Measurements from ENCODE around the gene PPARG. TPM values are rescaled to one million over a fixed set of nuclear protein-coding genes. Genes with fewer than 3 reads are reported as not detected.
A peak's percentile ranks its signal among the peaks of the same experiment; 100 is the strongest.

PPARG gene
- total and polyA plus RNA-seq, 4 donors: 8.3 to 41.4 (median 26.2) TPM

DNA sequence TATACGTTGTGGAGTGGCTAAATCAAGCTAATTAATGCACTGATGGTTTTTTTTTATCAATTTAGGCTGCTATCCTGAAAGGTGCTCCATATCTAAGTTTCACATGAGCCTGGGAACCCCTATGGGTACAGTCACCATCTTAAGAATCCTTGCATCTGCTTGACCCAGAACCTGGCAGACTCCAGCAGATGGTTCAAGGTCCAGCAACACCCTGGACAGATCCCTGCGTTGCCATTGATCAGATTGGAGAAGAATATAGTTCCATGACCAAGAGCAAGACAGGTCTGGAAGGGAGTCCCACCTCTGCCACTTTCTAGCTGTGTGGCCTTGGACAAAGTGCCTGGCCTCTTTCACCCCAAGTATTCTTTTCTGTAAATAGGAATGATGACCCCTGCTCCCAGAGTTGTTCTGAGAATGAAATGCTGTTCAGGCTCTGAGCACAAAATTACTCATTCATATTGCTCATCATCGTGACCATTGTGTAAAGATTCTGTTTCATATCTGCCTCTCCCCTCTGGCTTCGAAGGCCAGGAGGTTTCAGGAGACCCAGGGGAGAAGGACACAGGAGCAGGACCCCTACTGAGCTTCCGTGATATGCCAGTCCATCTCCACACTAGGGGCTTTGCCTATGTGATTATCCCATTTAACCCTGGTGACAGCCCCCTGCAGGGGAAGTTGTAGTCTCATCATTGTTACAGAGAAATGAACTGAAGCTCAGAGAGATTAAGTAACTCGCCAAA, 165.4 kb downstream of the PPARG start:
- no peaks in the 10 kb centered on the region for H3K9me3 ChIP-seq (ENCODE audit: control insufficient read depth in 4 of 4, insufficient read depth in 3 of 4, low read length in 3 of 4)
- TF ChIP-seq, protein P1, sequence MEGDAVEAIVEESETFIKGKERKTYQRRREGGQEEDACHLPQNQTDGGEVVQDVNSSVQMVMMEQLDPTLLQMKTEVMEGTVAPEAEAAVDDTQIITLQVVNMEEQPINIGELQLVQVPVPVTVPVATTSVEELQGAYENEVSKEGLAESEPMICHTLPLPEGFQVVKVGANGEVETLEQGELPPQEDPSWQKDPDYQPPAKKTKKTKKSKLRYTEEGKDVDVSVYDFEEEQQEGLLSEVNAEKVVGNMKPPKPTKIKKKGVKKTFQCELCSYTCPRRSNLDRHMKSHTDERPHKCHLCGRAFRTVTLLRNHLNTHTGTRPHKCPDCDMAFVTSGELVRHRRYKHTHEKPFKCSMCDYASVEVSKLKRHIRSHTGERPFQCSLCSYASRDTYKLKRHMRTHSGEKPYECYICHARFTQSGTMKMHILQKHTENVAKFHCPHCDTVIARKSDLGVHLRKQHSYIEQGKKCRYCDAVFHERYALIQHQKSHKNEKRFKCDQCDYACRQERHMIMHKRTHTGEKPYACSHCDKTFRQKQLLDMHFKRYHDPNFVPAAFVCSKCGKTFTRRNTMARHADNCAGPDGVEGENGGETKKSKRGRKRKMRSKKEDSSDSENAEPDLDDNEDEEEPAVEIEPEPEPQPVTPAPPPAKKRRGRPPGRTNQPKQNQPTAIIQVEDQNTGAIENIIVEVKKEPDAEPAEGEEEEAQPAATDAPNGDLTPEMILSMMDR (IDR thresholded peaks at IDR 0.05; ENCODE audit: control extremely low read depth, extremely low read depth): no peak
- H3K4me3 ChIP-seq: no peak overlapping the region
- no peak for ATAC-seq (ENCODE audit: insufficient read depth, low FRiP score)
- peak overlapping the region in 1 of 2 donors; percentile 34 for H3K27ac ChIP-seq (ENCODE audit: low read depth in 1 of 2, low read length in 1 of 2)
- H3K27me3 ChIP-seq (ENCODE audit: control insufficient read depth in 3 of 3, insufficient read depth in 3 of 3, low read length in 2 of 3): no peaks in the 10 kb centered on the region
- H3K4me1 ChIP-seq (ENCODE audit: control insufficient read depth in 5 of 5, insufficient read depth in 5 of 5, low read length in 5 of 5): peaks cover 0 to 3% (median 0%) of the 10 kb centered on the region in 5 donors
- no peak overlapping the region for H3K9ac ChIP-seq (ENCODE audit: insufficient read depth in 1 of 2, low read length in 2 of 2)
- no peak for DNase-seq
- 76 to 82% methylated on average over 6 of the region's 6 CpGs for WGBS, 2 donors
- H3K36me3 ChIP-seq (ENCODE audit: control insufficient read depth in 4 of 4, insufficient read depth in 4 of 4, low read length in 4 of 4): no peaks in the 10 kb centered on the region

DNA sequence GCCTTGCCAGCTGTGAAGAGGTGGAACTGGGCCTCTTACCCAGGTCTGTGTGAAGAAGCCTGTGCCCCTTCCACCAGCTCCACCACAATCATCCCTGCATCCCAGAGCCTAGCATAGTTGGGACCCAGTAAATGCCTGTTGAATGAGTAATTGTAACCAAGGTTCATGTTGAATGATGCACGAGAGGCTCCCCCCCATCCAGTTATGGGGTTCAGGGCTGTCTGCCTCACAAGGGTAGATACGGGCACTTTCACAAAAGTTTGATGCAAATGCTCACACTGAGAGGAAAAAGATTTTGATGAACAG, 165.9 kb downstream of the PPARG start:
- Histone ChIP-seq H3K27ac (ENCODE audit: low read depth in 1 of 2, low read length in 1 of 2) (no peak overlapping the region), H3K9ac (ENCODE audit: insufficient read depth in 1 of 2, low read length in 2 of 2) (no peak overlapping the region), H3K4me1 (ENCODE audit: control insufficient read depth in 5 of 5, insufficient read depth in 5 of 5, low read length in 5 of 5) (peaks cover 0 to 3% (median 0%) of the 10 kb centered on the region in 5 donors), H3K9me3 (ENCODE audit: control insufficient read depth in 4 of 4, insufficient read depth in 3 of 4, low read length in 3 of 4) (no peaks in the 10 kb centered on the region), H3K36me3 (ENCODE audit: control insufficient read depth in 4 of 4, insufficient read depth in 4 of 4, low read length in 4 of 4) (no peaks in the 10 kb centered on the region), H3K4me3 (no peak overlapping the region), H3K27me3 (ENCODE audit: control insufficient read depth in 3 of 3, insufficient read depth in 3 of 3, low read length in 2 of 3) (no peaks in the 10 kb centered on the region)
- 86 to 94% methylated on average over 2 of the region's 2 CpGs for WGBS, 2 donors
- ATAC-seq (ENCODE audit: insufficient read depth, low FRiP score) (no peak), DNase-seq (no peak)
- TF ChIP-seq, protein P1 (IDR thresholded peaks at IDR 0.05; ENCODE audit: control extremely low read depth, extremely low read depth): no peak

DNA sequence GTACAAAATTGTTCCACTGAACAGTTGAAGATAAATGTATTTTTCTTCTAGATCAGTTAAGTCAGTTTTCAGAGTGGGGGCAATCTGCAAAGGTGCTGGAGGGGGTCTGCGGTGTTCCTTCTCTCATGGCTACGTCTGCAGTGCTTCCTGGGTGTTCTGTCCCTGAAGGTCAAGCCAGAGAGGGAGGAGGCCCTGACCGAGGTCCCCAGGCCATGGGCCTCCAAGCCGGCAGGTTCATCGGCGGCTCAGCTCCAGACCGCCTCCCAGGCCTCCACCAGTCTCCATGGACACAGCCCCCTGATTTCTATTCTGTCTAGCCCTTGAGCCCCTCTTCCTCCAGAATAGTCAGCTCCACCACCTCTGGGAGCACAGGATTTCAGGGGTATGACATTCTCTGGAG, 166.9 kb downstream of the PPARG start:
- H3K4me3 ChIP-seq: no peak overlapping the region
- WGBS, 2 donors: 93 to 95% methylated on average over 7 of the region's 7 CpGs
- H3K36me3 ChIP-seq (ENCODE audit: control insufficient read depth in 4 of 4, insufficient read depth in 4 of 4, low read length in 4 of 4): no peaks in the 10 kb centered on the region

More for the DNA sequence above, 166.9 kb downstream of the PPARG start:
- no peak for DNase-seq
- no peaks in the 10 kb centered on the region for H3K27me3 ChIP-seq (ENCODE audit: control insufficient read depth in 3 of 3, insufficient read depth in 3 of 3, low read length in 2 of 3)
- no peaks in the 10 kb centered on the region for H3K9me3 ChIP-seq (ENCODE audit: control insufficient read depth in 4 of 4, insufficient read depth in 3 of 4, low read length in 3 of 4)
- ATAC-seq (ENCODE audit: insufficient read depth, low FRiP score): no peak
- H3K9ac ChIP-seq (ENCODE audit: insufficient read depth in 1 of 2, low read length in 2 of 2): no peak overlapping the region
- H3K27ac ChIP-seq (ENCODE audit: low read depth in 1 of 2, low read length in 1 of 2): no peak overlapping the region
- TF ChIP-seq, protein P1 (IDR thresholded peaks at IDR 0.05; ENCODE audit: control extremely low read depth, extremely low read depth): no peak
- H3K4me1 ChIP-seq (ENCODE audit: control insufficient read depth in 5 of 5, insufficient read depth in 5 of 5, low read length in 5 of 5): peaks cover 0 to 3% (median 0%) of the 10 kb centered on the region in 5 donors

All from lung (tissue), 12 donors.